Islet precursor cell (in vitro differentiated cells): ENCODE results near the gene ACBD6.
"Not testable (repeated sequence)": the region's sequence is repeated elsewhere in the genome, so short reads cannot be mapped to it uniquely, and the experiment has no call there.

ENCODE experiments used
- DNase-seq: peaks from one replicate; pipeline ENCODE4 v3.0.0-alpha.2; 2018

The ACBD6 gene

DNA sequence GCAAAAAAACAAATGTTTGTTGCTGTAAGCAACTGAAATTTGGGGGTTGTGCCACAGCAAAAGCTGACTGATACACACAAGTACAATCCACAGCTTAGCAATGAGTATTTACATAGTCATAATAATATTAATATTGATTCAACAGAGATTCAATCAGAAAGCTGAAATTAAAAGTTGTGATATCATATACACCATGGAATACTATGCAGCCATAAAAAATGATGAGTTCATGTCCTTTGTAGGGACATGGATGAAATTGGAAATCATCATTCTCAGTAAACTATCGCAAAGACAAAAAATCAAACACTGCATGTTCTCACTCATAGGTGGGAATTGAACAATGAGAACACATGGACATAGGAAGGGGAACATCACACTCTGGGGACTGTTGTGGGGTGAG is 94.2 kb downstream of the ACBD6 start:
- not testable (repeated sequence) for DNase-seq

DNA sequence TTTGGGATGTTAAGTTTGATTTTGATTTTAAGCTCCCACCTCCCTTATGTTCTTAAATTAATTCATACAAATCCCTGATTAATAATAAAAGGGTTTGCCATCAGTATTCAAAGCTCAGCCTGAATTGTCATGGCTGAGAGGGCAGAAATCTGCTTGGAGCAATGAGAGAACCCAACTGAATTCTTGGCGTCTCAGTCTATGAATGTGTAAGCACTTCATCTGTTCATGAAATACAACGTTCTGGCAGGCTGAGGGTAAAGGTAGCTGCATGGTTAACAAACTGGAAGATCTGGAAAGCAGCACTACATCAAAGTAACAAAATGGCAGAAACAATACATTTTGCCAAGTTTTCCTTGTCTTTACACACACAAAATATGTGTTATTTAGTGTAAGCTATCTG is 95.3 kb downstream of the ACBD6 start:
- DNase-seq = no peak

DNA sequence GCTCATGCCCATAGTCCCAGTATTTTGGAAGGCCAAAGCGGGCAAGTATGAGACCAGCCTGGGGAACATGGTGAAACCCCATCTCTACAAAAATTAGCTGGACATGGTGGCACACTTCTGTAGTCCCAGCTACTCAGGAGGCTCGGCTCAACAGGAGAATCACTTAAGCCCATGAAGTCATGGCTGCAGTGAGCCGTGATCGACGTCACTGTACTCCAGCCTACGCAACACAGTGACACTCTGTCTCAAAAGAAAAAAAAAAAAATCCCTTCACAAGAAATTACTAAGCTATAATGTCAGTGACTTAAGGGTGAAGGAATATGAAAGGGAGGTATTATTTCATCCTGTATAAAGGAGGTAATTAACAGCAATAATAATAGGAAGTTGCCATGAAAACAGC is 99.8 kb downstream of the ACBD6 start:
- no peak for DNase-seq

DNA sequence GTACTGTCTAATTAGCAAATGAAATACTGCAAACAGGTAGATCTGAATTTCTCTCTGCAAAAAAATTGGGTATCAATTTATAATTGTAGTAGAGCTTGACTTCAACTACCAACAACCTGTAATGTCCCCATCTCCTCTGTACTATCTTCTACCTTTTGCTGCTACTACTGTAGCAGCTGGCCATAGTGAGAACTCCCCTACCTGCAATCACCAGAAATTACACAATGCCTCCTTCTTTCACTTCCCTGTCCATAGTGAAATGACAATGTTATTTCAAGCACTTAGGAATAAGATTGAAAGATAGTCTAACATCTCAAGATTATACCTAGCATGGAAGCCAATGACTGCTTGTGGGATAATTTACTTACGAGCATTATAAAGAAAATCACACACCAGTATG is 100.4 kb downstream of the ACBD6 start:
- DNase-seq = no peak

DNA sequence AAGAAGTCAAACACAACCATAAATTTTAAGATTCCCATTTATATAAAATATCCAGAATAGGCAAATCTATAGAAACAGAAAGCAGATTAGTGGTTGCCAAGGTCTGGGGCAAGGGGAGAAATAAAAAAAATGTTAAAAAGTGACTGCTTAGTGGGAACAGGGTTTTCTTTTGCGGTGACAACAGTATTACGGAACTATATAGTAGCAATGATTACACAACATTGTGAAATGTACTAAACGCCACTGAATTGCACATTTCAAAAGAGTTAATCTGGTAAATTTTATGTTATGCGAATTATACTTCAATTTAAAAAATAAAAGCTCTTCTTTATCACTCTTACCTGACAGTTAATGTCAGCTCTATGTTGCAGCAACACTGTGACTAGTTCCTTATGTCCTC is 105.2 kb downstream of the ACBD6 start:
- no peak for DNase-seq

DNA sequence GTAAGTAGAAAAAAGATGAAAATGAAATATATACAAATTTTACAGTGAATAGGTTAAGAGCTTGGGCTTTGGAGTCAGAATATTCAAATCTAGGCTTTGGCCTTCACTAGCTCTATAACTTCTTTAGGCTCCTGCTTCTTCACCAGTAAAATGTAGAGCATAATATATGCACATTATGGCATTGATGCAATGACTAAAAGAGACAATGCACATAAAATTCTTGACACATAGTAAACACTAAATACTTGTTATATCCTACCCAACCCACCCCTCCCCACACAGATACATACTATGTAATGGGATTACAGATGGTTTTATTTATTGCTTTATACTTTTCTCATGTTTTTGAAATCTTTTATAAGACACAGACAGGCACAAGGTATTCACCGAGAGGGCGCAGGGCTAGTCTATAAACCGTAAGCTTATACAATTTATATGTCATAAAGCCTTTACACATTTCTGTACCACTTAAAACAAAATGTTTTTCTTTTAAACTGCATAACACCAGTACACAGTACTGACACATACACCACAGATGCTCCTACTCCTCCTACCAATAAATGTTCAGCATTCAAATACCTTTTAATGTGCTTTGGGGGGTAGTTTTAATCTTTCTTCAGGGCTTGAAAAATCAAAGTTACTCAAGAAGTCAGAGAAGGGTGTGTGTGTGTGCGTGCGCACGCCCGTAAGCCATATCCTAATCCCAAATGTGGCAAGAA is 109.8 kb downstream of the ACBD6 start:
- no peak for DNase-seq

DNA sequence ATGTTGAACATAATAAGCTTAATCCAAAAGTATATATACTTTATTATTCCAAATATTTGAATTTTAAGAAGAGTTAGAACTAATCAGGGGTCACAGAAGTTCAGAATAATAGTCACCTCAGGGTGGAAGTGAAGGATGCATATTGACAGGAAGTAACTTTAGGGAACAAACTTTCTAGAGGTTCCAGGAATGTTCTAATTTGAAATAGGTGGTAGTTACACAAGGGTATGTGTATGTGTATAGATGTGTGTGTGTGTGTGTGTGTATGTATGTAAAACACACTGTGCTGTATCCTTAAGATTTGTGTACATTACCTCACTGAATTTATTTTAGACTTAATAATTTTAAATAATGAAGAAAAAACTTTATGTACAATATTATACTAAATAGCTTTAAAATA is 110.4 kb downstream of the ACBD6 start:
- DNase-seq = no peak

DNA sequence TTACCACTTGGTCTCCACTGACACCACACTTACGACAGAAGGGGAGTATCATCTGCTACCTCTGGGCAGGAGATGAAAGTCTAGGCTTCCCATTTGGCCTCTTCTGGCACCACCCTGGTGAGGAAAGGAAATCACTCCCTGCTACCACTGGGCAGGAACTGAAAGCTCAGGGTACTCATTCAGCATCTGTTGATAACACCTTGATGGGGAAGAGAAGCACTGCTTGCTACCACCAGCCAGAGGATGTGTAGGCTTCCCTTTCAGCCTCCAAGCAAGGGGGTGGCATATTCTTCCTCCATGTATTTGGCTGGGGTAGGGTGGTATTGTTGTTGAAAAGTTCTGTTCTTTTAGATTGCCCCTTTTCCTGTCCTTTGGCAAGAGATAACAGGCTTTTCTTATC is 115.0 kb downstream of the ACBD6 start:
- DNase-seq = no peak

DNA sequence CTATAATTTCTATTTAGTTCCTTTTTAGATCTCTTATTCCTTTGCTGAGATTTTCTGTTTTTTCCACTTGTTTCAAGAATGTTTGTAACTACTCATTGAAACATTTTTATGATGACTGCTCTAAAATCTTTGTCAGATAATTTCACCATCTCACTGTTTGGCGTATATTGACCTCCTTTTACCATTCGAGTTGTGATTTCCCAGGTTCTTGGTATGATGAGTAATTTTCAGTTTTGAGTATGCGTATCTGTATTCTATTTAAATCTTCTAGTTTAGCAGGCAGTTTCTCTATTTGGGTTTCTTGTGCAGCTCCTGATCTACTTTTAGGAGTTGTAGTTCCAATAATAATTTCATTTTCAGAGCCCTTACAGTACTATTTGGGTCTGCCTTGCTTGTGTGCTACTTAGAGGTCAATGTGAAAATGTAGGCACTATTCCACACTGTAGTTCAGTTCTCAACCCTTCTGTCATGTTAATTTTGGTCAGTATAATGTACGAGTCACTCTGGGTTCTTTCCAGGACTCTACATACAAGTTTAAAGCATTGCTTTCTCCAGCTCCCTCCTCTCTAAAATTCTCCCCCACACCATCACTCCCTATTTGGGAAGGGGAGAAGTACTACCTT is 115.5 kb downstream of the ACBD6 start:
- DNase-seq = no peak

DNA sequence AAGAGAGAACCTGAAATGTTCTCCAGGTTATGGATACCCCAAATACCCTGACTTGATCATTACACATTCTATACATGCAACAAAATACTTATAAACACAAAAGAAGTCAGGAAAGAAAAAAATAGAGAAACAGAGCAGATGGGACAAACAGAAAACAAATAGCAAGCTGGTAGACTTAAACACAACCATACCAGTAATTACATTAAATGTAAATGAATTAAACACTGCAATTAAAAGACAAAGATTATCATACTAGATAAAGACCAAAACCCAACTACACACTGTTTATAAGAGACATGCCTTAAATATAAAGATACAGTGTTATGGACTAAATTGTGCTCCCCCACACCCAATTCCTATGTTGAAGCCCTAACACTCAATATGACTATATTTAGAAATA is 117.2 kb downstream of the ACBD6 start:
- no peak for DNase-seq

DNA sequence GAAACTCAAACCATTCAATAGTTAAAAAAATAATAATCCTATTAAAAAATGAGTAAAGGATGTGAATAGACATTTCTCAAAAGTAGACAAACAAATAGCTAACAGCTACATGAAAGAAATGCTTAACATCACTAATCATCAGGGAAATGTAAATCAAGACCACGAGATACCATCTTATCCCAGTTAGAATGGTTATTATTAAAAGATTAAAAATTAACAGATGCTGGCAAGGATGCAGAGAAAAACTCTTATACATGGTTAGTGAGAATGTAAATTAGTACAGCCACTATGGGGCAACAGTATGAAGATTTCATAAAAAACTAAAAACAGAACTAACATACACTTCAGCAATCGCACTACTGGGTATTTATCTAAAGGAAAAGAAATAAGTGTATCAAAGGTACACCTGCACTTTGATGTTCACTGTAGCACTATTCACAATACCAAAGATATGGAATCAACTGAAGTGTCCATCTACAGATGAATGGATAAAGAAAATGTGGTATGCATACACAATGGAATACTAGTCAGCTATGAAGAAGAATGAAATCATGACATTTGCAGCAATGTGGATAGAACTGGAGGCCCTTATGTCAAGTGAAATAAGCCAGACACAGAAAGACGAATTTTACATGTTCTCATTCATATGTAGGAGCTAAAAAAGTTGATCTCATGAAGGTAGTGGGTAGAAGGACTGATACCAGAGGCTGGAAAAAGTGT is 117.9 kb downstream of the ACBD6 start:
- no peak for DNase-seq

DNA sequence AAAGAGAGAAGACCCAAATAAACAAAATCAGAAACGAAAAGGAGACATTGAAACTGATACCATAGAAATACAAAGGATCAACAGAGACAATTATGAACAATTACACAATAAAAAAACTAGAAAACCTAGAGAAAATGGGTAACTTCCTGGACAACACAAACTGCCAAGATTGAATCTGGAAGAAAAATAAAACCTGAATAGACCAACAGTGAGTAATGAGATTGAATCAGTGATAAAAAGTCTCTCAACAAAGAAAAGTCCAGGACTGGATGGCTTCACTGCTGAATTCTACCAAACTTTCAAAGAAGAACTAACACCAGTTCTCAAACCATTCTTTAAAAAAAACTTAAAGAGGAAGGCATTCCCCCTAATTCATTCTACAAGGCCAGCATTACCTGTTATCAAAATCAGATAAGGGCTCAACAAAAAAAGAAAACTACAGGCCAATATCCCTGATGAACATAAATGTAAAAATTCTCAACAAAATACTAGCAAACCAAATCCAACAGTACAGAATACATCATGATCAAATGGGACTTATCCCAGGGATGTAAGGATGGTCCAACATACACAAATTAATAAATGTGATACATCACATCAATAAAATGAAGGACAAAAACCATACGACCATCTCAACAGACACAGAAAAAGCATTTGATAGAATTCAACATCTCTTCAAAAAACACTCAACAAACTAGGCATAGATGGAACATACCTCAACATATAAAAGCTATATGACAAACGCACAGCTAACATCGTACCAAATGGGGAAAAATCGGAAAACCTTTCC is 119.9 kb downstream of the ACBD6 start:
- no peak for DNase-seq

DNA sequence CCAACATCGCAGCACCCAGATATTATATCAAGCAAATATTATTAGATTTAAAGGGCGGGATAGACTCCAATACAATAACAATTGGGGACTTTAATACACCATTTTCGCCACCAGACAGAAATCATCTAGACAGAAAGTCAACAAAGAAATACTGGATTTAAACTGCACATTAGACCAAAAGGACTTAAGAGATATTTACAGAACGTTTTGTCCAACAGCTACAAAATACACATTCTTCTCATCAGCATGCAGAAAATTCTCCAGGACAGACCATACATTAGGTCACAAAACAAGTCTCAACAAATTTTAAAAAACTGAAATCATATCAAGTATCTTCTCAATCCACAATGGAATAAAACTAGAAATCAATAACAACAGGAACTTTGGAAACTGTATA is 121.2 kb downstream of the ACBD6 start:
- DNase-seq = no peak

DNA sequence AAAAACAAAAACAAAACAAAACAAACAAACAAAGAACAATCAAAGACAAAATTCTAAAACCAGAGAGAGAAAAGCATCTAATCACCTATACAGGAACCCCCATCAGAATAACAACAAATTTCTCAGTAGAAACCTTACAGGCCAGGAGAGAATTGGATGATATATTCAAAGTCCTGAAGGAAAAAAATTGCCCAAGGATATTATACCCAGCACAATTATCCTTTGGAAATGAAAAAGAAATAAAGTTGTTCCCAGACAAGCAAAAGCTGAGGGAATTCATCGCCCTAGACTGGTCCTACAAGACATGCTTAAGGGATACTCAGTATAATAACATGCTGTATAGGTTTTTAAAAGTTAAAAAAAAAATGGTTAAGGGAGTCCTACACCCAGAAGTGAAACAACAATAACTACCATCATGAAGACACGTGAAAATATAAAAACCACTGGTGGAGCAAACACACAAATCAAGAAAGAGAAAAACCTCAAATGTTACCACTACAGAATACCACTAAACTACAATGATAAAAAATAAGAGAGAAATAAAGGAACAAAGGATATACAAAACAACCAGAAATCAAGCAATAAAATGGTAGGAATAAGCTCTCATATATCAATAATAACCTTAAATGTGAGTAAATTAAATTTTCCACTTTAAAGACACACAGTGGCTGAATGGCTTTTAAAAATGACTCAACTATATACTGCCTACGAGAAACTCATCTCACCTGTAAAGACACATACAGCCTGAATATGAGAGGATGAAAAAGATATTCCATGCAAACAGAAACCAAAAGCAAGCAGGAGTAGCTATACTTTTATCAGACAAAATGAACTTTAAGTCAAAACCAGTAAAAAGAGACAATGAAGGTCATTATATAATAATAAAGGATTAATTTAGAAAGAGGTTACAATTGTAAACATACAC is 121.9 kb downstream of the ACBD6 start:
- DNase-seq = no peak

DNA sequence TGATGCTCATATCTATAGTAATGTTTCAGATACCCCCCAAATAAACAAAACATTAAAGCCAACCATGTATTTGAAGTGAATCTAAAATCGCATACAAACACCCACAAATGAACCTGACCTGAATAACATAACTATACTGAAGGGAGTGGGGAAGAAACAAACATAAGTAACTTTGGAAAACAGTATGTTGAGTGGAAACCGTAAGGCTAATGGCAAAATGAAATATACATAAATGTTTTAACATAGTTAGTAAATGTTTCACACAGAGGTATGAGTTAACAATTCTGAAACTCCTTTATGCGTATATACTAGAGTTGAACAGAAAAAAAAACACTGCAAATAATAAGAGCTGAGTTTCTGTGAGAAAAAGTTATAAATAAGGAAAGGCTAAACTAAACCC is 125.6 kb downstream of the ACBD6 start:
- no peak for DNase-seq

DNA sequence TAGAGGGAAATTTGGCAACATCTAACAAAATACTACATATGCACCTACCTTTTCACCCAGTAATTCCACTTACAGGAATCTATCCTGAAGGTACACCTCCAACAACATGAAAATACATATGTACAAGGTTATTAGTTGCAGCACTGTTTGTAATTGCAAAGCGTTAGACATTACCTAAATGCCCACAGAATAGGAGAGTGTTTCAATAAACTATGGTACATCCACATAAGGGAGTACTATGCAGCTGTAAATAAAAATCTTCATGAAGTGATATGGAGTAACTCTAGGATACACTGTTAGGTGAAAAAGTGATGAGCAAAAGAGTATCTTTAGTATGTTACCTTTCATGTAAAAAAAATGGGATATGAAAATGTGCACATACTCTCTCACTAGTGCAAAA is 126.1 kb downstream of the ACBD6 start:
- no peak for DNase-seq

DNA sequence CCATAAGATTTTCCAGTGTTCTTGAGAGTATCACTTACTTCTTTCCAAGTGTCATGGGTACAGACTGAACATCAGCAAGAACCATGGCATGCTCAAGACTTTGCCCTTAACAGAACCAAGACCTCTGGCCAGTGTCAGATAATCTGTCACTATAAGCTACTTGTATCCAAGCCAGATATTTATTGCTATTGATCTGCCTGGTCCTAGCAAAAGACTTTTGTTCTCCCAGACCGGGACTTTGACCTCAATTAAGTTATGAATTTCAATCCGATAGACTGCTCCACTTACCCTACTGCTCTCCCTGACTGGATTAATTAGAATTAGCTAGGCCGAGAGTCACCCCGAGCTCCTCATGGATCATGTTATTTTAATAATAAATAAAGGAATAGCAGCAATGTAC is 129.6 kb downstream of the ACBD6 start:
- no peak for DNase-seq

DNA sequence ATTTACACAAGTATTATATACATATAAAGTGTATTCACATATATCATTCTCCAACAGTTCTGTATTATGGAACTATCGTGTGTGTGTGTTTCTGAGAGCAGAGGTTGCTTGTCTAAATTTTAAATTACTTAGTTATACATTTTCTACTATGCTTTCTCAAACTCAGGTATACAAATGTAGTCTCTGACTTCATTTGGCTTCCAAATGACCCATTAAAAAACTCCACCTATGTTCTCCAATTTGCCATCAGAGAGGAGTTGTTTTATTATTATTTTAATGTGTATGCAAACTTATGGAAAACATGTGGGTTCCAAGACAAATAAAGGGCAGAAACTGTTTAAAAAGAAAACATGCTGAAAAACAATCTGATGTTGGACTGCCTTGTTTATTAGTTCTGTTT is 131.8 kb downstream of the ACBD6 start:
- no peak for DNase-seq

DNA sequence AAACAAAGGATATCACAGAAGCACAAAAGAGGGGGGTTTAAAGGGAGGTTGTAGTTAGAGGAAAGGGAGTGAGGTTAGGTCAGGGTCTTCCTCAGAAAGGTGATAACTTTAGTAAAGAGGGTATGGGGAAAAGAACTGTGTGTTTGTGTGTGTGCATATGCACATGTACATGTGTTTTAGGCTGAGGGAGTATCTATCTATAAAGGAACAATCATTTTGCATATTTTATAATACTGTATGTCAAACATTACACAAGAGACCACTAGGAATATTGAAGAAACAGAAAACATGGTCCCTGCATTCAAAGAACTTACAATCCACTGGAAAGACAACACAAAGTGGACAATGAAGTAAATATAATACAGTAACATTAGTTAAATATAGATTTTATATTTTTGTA is 132.2 kb downstream of the ACBD6 start:
- DNase-seq = no peak

DNA sequence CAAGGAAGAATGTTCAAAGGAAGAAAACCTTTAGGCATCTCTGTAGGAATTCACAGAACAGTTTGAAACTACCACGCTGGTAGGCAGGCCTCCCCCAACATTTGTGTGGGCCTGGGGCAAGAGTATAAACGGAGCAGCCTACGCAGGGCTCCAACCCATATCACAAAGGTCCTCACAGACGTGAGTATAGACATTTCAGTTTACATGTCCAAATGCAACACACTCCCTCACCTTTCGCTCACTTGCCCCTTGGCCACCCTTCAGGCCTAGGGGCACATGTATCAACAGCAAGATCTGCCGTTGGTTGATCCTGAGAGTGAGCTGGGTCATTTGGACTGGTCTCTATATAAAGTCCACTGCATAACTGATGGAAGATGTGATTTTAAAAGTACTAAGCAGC is 133.3 kb downstream of the ACBD6 start:
- no peak for DNase-seq

DNA sequence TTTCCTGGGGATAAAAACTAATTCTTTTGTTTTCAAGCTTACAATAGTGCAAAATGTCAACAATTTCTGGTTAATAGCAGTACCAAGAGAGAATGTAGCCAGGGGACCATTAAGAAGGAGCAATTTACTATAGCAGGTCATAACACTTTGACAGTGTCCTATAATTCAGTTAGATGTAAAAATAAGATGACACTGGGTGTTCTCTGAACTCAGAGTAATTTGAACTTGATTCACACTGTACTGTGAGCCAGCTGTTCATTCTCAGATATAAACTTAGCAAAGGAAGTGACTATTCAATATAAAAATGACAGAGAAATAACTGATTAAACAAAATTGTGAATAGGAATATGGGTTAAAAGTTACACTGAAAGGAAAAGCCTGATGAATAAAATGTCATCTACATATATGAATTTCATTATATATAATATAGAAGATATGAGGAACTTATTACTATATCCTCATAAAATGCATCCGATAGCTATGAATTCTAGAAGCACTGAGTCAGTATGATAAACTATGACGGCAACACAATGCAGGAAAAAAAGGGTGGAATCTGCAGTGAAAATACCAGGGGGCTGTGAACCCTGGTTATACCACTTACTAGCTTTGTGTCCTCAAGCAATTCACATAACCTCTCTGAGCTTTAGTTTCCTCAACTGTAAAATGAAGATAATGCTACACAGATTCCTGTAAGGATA is 135.9 kb downstream of the ACBD6 start:
- no peak for DNase-seq

DNA sequence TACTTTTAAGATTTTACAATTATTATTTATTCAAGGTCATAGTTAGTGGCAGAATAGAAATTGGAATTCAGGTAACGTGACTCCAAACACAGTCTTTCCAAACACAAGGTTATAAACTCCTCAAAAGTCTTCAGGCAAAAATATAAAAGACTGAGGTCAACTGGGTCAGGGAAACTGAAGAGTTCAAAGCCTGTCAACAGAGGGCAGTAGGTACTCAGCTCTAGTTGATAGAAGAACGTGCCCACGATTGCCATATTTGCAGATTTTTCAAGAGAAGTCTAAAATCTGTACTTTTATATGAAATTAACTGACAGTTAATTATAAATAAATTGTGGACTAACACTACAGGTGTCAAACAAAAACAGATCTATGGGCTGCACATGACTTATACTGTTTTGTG is 137.3 kb downstream of the ACBD6 start:
- DNase-seq = no peak
